Activated CD8-positive, alpha-beta T cell treated with anti-CD3 and anti-CD28 coated beads for 36 hours (primary cell): ENCODE measurements around the gene PPP1R3D. TPM values are rescaled to one million over a fixed set of nuclear protein-coding genes. Genes with fewer than 3 reads are reported as not detected.

Experiments
- ATAC-seq: fragments of 200-7000 bp; cut with Tn5 transposase; one replicate; pipeline ENCODE4 v1.10.0; 2021; ENCODE audit warnings: mild to moderate bottlenecking, moderate library complexity
- CTCF ChIA-PET: fragments of 350-600 bp; sonication (Branson Sonifier 250); formaldehyde crosslinking; loops from one replicate; lab custom pipeline; 2021; ENCODE audit warnings: antibody characterized with exemption; lab: Charles Lee
- POLR2A ChIA-PET: fragments of 350-600 bp; sonication (Branson Sonifier 250); formaldehyde crosslinking; loops from one replicate; lab custom pipeline; 2021; ENCODE audit warnings: antibody characterized with exemption; lab: Charles Lee
- DNase-seq: peaks from one replicate; pipeline ENCODE4 v3.0.0-alpha.2; 2020
- H3K27ac Mint-ChIP-seq: one replicate; pipeline ENCODE4 v1.8.0; 2021; ENCODE audit warnings: mild to moderate bottlenecking, mixed read lengths
- H3K27me3 Mint-ChIP-seq: one replicate; pipeline ENCODE4 v1.8.0; 2021; ENCODE audit warnings: mixed read lengths
- H3K36me3 Mint-ChIP-seq: one replicate; pipeline ENCODE4 v1.8.0; 2021; ENCODE audit warnings: low read depth, mixed read lengths
- H3K4me1 Mint-ChIP-seq: one replicate; pipeline ENCODE4 v1.8.0; 2021; ENCODE audit warnings: low read depth, mixed read lengths
- H3K4me3 Mint-ChIP-seq: one replicate; pipeline ENCODE4 v1.8.0; 2021; ENCODE audit warnings: mild to moderate bottlenecking, moderate library complexity, mixed read lengths
- H3K9me3 Mint-ChIP-seq: one replicate; pipeline ENCODE4 v1.8.0; 2021; ENCODE audit warnings: mixed read lengths
- intact Hi-C: fragments of 100-400 bp; cut with micrococcal nuclease; formaldehyde crosslinking; loops from one replicate; pipeline ENCODE4 v1.10.0; 2022
- total RNA-seq, 2 experiments: library from RNA; stranded (reverse); gene quantifications; one replicate each; pipeline ENCODE4 v1.2.3, GENCODE V29; 2021
- TF ChIP-seq, protein P1 (sequence below): fragments of 200-600 bp; IDR thresholded peaks from one replicate; pipeline ENCODE4 v1.8.0; 2022; ENCODE audit warnings: antibody characterized with exemption, mild to moderate bottlenecking

PPP1R3D gene
- total RNA-seq, 2 experiments from 2014 or later = 3.9 to 4.2 TPM

GRCh38 chr20:59984541-59984940 is 44.4 kb upstream of the PPP1R3D start:
- ATAC-seq = no peak
- DNase-seq = no peak
- POLR2A ChIA-PET = no interaction called here
- Mint-ChIP-seq H3K4me1 (no peaks in the 10 kb centered on the region), H3K36me3 (peaks cover 4% of the 10 kb centered on the region), H3K27me3 (no peaks in the 10 kb centered on the region), H3K27ac (no peak overlapping the region), H3K4me3 (no peak overlapping the region), H3K9me3 (no peaks in the 10 kb centered on the region)
- CTCF ChIA-PET = no interaction called here
- TF ChIP-seq, protein P1, sequence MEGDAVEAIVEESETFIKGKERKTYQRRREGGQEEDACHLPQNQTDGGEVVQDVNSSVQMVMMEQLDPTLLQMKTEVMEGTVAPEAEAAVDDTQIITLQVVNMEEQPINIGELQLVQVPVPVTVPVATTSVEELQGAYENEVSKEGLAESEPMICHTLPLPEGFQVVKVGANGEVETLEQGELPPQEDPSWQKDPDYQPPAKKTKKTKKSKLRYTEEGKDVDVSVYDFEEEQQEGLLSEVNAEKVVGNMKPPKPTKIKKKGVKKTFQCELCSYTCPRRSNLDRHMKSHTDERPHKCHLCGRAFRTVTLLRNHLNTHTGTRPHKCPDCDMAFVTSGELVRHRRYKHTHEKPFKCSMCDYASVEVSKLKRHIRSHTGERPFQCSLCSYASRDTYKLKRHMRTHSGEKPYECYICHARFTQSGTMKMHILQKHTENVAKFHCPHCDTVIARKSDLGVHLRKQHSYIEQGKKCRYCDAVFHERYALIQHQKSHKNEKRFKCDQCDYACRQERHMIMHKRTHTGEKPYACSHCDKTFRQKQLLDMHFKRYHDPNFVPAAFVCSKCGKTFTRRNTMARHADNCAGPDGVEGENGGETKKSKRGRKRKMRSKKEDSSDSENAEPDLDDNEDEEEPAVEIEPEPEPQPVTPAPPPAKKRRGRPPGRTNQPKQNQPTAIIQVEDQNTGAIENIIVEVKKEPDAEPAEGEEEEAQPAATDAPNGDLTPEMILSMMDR = no peak
- intact Hi-C loops = no loop called here

GRCh38 chr20:59983076-59983475 is 43.0 kb upstream of the PPP1R3D start:
- Mint-ChIP-seq H3K27me3 (no peaks in the 10 kb centered on the region), H3K4me3 (no peak overlapping the region), H3K36me3 (peaks cover 4% of the 10 kb centered on the region), H3K4me1 (no peaks in the 10 kb centered on the region), H3K9me3 (no peaks in the 10 kb centered on the region), H3K27ac (no peak overlapping the region)
- intact Hi-C loops = no loop called here
- ChIA-PET POLR2A (no interaction called here), CTCF (no interaction called here)
- ATAC-seq (no peak), DNase-seq (no peak)
- TF ChIP-seq, protein P1 = no peak

- DNase-seq = no peak
- no peaks in the 10 kb centered on the region for H3K9me3 Mint-ChIP-seq
- ChIA-PET CTCF (interaction anchor here (1.0 kb wide), 1 partner anchor 13 kb away, joined by 3 read pairs; no protein-coding TSS in a partner anchor), POLR2A (no interaction called here)
- no peaks in the 10 kb centered on the region for H3K4me1 Mint-ChIP-seq
- TF ChIP-seq, protein P1 = no peak
- no peak overlapping the region for H3K4me3 Mint-ChIP-seq
- no peak for ATAC-seq
- intact Hi-C loops = no loop called here
- H3K36me3 Mint-ChIP-seq = peaks cover 3% of the 10 kb centered on the region
- no peaks in the 10 kb centered on the region for H3K27me3 Mint-ChIP-seq
- H3K27ac Mint-ChIP-seq = no peak overlapping the region
Observed at GRCh38 chr20:59977086-59977485, 37.0 kb upstream of the PPP1R3D start.

DNA sequence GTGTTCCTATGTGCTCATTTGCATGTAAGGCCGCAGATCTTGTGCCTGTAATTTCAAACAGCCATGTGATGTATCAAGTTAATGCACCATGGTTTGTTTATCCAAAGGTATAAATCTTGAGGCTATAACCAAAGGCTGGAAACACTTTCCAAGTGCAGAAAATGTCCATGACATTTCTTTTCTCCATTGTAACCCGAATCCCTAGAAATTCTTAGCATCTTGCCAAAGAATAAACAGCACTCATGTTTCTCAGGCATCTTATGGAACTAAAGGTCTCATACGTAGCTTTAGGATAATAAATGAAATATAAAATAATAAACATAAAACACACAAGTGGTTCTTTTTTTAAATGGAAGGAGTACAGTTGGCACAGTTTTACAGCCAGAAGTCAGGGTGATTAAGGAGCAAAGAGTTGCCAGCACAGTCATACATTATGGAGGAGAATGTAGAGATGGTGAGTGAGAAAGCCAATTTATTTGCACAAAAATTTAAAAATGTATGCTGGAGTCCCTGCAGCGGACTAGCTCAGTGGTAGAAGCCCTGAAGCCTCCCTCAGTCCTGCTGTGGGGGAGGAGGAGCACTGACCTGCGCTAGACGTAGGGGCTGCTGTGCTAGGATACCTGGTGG is 36.2 kb upstream of the PPP1R3D start:
- ATAC-seq (no peak), DNase-seq (no peak)
- H3K27ac Mint-ChIP-seq = no peak overlapping the region
- no peak overlapping the region for H3K4me3 Mint-ChIP-seq
- no peaks in the 10 kb centered on the region for H3K9me3 Mint-ChIP-seq
- TF ChIP-seq, protein P1 = no peak
- H3K27me3 Mint-ChIP-seq = no peaks in the 10 kb centered on the region
- intact Hi-C loops = no loop called here
- POLR2A ChIA-PET = interaction anchor here (0.6 kb wide), 1 partner anchor 38 kb away, joined by 3 read pairs; no protein-coding TSS in a partner anchor
- no peaks in the 10 kb centered on the region for H3K4me1 Mint-ChIP-seq
- CTCF ChIA-PET = interaction anchor here (1.0 kb wide), 1 partner anchor 12 kb away, joined by 3 read pairs; no protein-coding TSS in a partner anchor
- peaks cover 3% of the 10 kb centered on the region for H3K36me3 Mint-ChIP-seq

GRCh38 chr20:59972037-59972801 is 32.1 kb upstream of the PPP1R3D start:
- H3K27me3 Mint-ChIP-seq = no peaks in the 10 kb centered on the region
- H3K4me3 Mint-ChIP-seq = no peak overlapping the region
- no peak overlapping the region for H3K27ac Mint-ChIP-seq
- H3K9me3 Mint-ChIP-seq = no peaks in the 10 kb centered on the region
- DNase-seq (no peak), ATAC-seq (no peak)
- H3K4me1 Mint-ChIP-seq = no peaks in the 10 kb centered on the region
- CTCF ChIA-PET = no interaction called here
- peaks cover 5% of the 10 kb centered on the region for H3K36me3 Mint-ChIP-seq
- intact Hi-C loops = no loop called here
- TF ChIP-seq, protein P1 = no peak
- POLR2A ChIA-PET = no interaction called here
